ENCODE data around the gene ENPP3. TPM values are rescaled to one million over a fixed set of nuclear protein-coding genes. Genes with fewer than 3 reads are reported as not detected.

ENPP3 gene
- total RNA-seq, 1 experiment from 2014 or later: 0.45 TPM

GRCh38 chr6:131787079-131787478 is 150.0 kb downstream of the ENPP3 start:
- H3K27ac ChIP-seq (ENCODE audit: low read depth, low read length, poor library complexity, severe bottlenecking): no peak overlapping the region
- BruUV-seq (replicated peaks): no TSS peak
- no peaks in the 10 kb centered on the region for H3K36me3 ChIP-seq (ENCODE audit: insufficient read depth, low read length, poor library complexity, severe bottlenecking)
- DNase-seq (ENCODE audit: low spot score): no peak
- TF ChIP-seq EZH2 (IDR thresholded peaks at IDR 0.05; ENCODE audit: borderline replicate concordance, low read depth, low read length, poor library complexity, severe bottlenecking): no peak
- TF ChIP-seq CTCF (conservative IDR thresholded peaks at IDR 0.05; ENCODE audit: low read depth, low read length): no peak
- peaks cover 7% of the 10 kb centered on the region for H3K4me1 ChIP-seq (ENCODE audit: insufficient read depth, low read length, poor library complexity, severe bottlenecking)
- H3K9me3 ChIP-seq (ENCODE audit: low read depth, low read length, poor library complexity, severe bottlenecking): no peaks in the 10 kb centered on the region
- no peaks in the 10 kb centered on the region for H3K27me3 ChIP-seq (replicated peaks; ENCODE audit: insufficient read depth, low read depth, low read length, poor library complexity)
- intact Hi-C loops (cut with micrococcal nuclease; ENCODE audit: unreplicated experiment): no loop called here
- CTCF ChIA-PET: no interaction called here
- H3K4me3 ChIP-seq (ENCODE audit: low read depth, low read length, poor library complexity, severe bottlenecking): no peak overlapping the region
- POLR2A ChIA-PET (ENCODE audit: low non-redundant PET): no interaction called here

- H3K4me1 ChIP-seq (ENCODE audit: insufficient read depth, low read length, poor library complexity, severe bottlenecking): peaks cover 7% of the 10 kb centered on the region
- no peaks in the 10 kb centered on the region for H3K27me3 ChIP-seq (replicated peaks; ENCODE audit: insufficient read depth, low read depth, low read length, poor library complexity)
- intact Hi-C loops (cut with micrococcal nuclease; ENCODE audit: unreplicated experiment): no loop called here
- no peaks in the 10 kb centered on the region for H3K9me3 ChIP-seq (ENCODE audit: low read depth, low read length, poor library complexity, severe bottlenecking)
- TF ChIP-seq EZH2 (IDR thresholded peaks at IDR 0.05; ENCODE audit: borderline replicate concordance, low read depth, low read length, poor library complexity, severe bottlenecking) (no peak), CTCF (conservative IDR thresholded peaks at IDR 0.05; ENCODE audit: low read depth, low read length) (peak; percentile 35; the same call in 1 of the 2 replicates)
- no peak overlapping the region for H3K27ac ChIP-seq (ENCODE audit: low read depth, low read length, poor library complexity, severe bottlenecking)
- ChIA-PET CTCF (no interaction called here), POLR2A (ENCODE audit: low non-redundant PET) (no interaction called here)
- DNase-seq (ENCODE audit: low spot score): peak; percentile 44
- no peaks in the 10 kb centered on the region for H3K36me3 ChIP-seq (ENCODE audit: insufficient read depth, low read length, poor library complexity, severe bottlenecking)
- H3K4me3 ChIP-seq (ENCODE audit: low read depth, low read length, poor library complexity, severe bottlenecking): no peak overlapping the region
- BruUV-seq (replicated peaks): no TSS peak
These were observed 150.9 kb downstream of the ENPP3 start for GRCh38 chr6:131787766-131788712.

GRCh38 chr6:131789219-131789618 is 152.1 kb downstream of the ENPP3 start:
- DNase-seq (ENCODE audit: low spot score): peak; percentile 17
- Histone ChIP-seq H3K27ac (ENCODE audit: low read depth, low read length, poor library complexity, severe bottlenecking) (no peak overlapping the region), H3K9me3 (ENCODE audit: low read depth, low read length, poor library complexity, severe bottlenecking) (no peaks in the 10 kb centered on the region), H3K36me3 (ENCODE audit: insufficient read depth, low read length, poor library complexity, severe bottlenecking) (no peaks in the 10 kb centered on the region), H3K4me3 (ENCODE audit: low read depth, low read length, poor library complexity, severe bottlenecking) (no peak overlapping the region), H3K27me3 (replicated peaks; ENCODE audit: insufficient read depth, low read depth, low read length, poor library complexity) (no peaks in the 10 kb centered on the region), H3K4me1 (ENCODE audit: insufficient read depth, low read length, poor library complexity, severe bottlenecking) (peaks cover 7% of the 10 kb centered on the region)
- no TSS peak for BruUV-seq (replicated peaks)
- ChIA-PET POLR2A (ENCODE audit: low non-redundant PET) (no interaction called here), CTCF (no interaction called here)
- intact Hi-C loops (cut with micrococcal nuclease; ENCODE audit: unreplicated experiment): no loop called here
- TF ChIP-seq CTCF (conservative IDR thresholded peaks at IDR 0.05; ENCODE audit: low read depth, low read length) (no peak), EZH2 (IDR thresholded peaks at IDR 0.05; ENCODE audit: borderline replicate concordance, low read depth, low read length, poor library complexity, severe bottlenecking) (no peak)

Measured in A673 (cell line).